SK-N-SH (cell line): ENCODE results near the gene CDK5R2. TPM values are rescaled to one million over a fixed set of nuclear protein-coding genes. Genes with fewer than 3 reads are reported as not detected.

ENCODE experiments used
- CTCF ChIA-PET: fragments of 300-600, 350-600 bp; formaldehyde crosslinking; extraction: SDS; loops from one replicate; lab custom pipeline; 2021; lab: Yijun Ruan, JAX
- POLR2A ChIA-PET: fragments of 350-600 bp; sonication (Branson Sonifier 250); formaldehyde crosslinking; extraction: SDS; loops from one replicate; lab custom pipeline; 2020; ENCODE audit warnings: antibody characterized with exemption, inconsistent platforms; lab: Yijun Ruan, JAX
- DNase-seq: peaks from one replicate; pipeline ENCODE4 v3.0.0; 2012
- H2AFZ ChIP-seq: fragments of 200-600 bp; sonication (generic); 2 replicates; pipeline ENCODE4 v1.8.1; 2016; ENCODE audit warnings: antibody characterized with exemption, mild to moderate bottlenecking, low read depth
- H3F3A ChIP-seq: fragments of 200-600 bp; sonication (generic); replicated peaks from 2 replicates; pipeline ENCODE3; 2016; ENCODE audit warnings: antibody characterized with exemption, mild to moderate bottlenecking; ENCODE audit not compliant: insufficient read depth
- H3K27ac ChIP-seq, 2 experiments: fragments of 200-500 bp in 1 of 2; fragments of 200-600 bp in 1 of 2; sonication (Bioruptor generic) in 1 of 2; sonication (generic), shearing (Covaris generic) in 1 of 2; 2 replicates each; pipeline versions ENCODE4 v1.5.1 to v1.6.1; 2014 to 2016; ENCODE audit warnings: low read depth in 2 of 2, inconsistent platforms in 1 of 2, low read length in 1 of 2, mild to moderate bottlenecking in 1 of 2, mixed read lengths in 1 of 2
- H3K27me3 ChIP-seq: fragments of 200-600 bp; sonication (generic), shearing (Covaris generic); 2 replicates; pipeline ENCODE4 v1.6.1; 2016; ENCODE audit warnings: mixed run types; ENCODE audit not compliant: insufficient read depth
- H3K36me3 ChIP-seq, 2 experiments: fragments of 200-500 bp in 1 of 2; fragments of 200-600 bp in 1 of 2; sonication (Bioruptor generic) in 1 of 2; sonication (generic) in 1 of 2; replicated peaks in 1 of 2; 2 replicates each; pipeline versions ENCODE3 to v1.5.1; 2014 to 2016; ENCODE audit warnings: low read length in 1 of 2, mild to moderate bottlenecking in 1 of 2; ENCODE audit not compliant: insufficient read depth in 2 of 2, control insufficient read depth in 1 of 2
- H3K4me1 ChIP-seq, 2 experiments: fragments of 200-500 bp in 1 of 2; fragments of 200-600 bp in 1 of 2; sonication (Bioruptor generic) in 1 of 2; sonication (generic), shearing (Covaris generic) in 1 of 2; 2 replicates each; pipeline versions ENCODE4 v1.5.1 to v1.6.1; 2014 to 2016; ENCODE audit warnings: low read depth in 1 of 2, low read length in 1 of 2, mixed run types in 1 of 2; ENCODE audit not compliant: insufficient read depth in 2 of 2, control insufficient read depth in 1 of 2
- H3K4me2 ChIP-seq: fragments of 200-600 bp; sonication (generic), shearing (Covaris generic); 2 replicates; pipeline ENCODE4 v1.6.1; 2017; ENCODE audit warnings: mixed run types
- H3K4me3 ChIP-seq, 2 experiments: fragments of 200-500 bp in 1 of 2; fragments of 200-600 bp in 1 of 2; sonication (Bioruptor generic) in 1 of 2; sonication (generic), shearing (Covaris generic) in 1 of 2; 2 replicates each; pipeline versions ENCODE4 v1.5.1 to v1.8.1; 2014 to 2016; ENCODE audit warnings: low read depth in 2 of 2, inconsistent platforms in 1 of 2, low read length in 1 of 2, mild to moderate bottlenecking in 1 of 2, mixed read lengths in 1 of 2, moderate library complexity in 1 of 2
- H3K79me2 ChIP-seq: fragments of 200-600 bp; sonication (generic); 2 replicates; pipeline ENCODE4 v1.8.1; 2017; ENCODE audit warnings: mild to moderate bottlenecking; ENCODE audit not compliant: insufficient read depth
- H3K9ac ChIP-seq: fragments of 200-600 bp; sonication (generic); 2 replicates; pipeline ENCODE4 v1.6.1; 2017; ENCODE audit warnings: mixed run types
- H3K9me2 ChIP-seq: fragments of 200-600 bp; sonication (generic); 2 replicates; pipeline ENCODE4 v1.6.1; 2017; ENCODE audit warnings: mixed run types
- H3K9me3 ChIP-seq: fragments of 200-600 bp; sonication (generic); 2 replicates; pipeline ENCODE4 v1.6.1; 2017; ENCODE audit warnings: mixed run types, mild to moderate bottlenecking, moderate library complexity
- H4K20me1 ChIP-seq: fragments of 200-600 bp; sonication (generic); 2 replicates; pipeline ENCODE4 v1.6.1; 2017; ENCODE audit warnings: mild to moderate bottlenecking, mixed run types; ENCODE audit not compliant: insufficient read depth
- EP300 ChIP-seq, 2 experiments: IDR thresholded peaks; 2 replicates each; pipeline versions ENCODE4 v1.4.0 to v1.6.1; 2012; ENCODE audit warnings: borderline replicate concordance in 1 of 2, low read depth in 1 of 2, low read length in 1 of 2
- FOXJ3 ChIP-seq: sonication (generic); formaldehyde crosslinking; IDR thresholded peaks from 2 replicates; pipeline ENCODE4 v1.5.1; 2020; ENCODE audit warnings: mild to moderate bottlenecking, missing genetic modification reagents
- FOXM1 ChIP-seq: IDR thresholded peaks from 2 replicates; pipeline ENCODE4 v1.4.0; 2012; ENCODE audit warnings: low read depth, mild to moderate bottlenecking
- GATA2 ChIP-seq: sonication (generic); formaldehyde crosslinking; IDR thresholded peaks from 2 replicates; pipeline ENCODE4 v1.5.0; 2020; ENCODE audit warnings: mild to moderate bottlenecking, missing genetic modification reagents
- JUND ChIP-seq: IDR thresholded peaks from 2 replicates; pipeline ENCODE4 v1.4.0; 2012
- NFIC ChIP-seq: IDR thresholded peaks from 2 replicates; pipeline ENCODE4 v1.4.0; 2012; ENCODE audit warnings: borderline replicate concordance
- PBX3 ChIP-seq: IDR thresholded peaks from 2 replicates; pipeline ENCODE4; 2012
- RFX5 ChIP-seq: IDR thresholded peaks from 2 replicates; pipeline ENCODE4 v1.6.1; 2012; ENCODE audit warnings: mild to moderate bottlenecking, improper control_type of control experiment, low read length
- SIN3A ChIP-seq: IDR thresholded peaks from 2 replicates; pipeline ENCODE4 v1.6.1; 2012; ENCODE audit warnings: low read depth, mild to moderate bottlenecking, low read length, moderate library complexity, borderline replicate concordance
- TAF1 ChIP-seq: IDR thresholded peaks from 2 replicates; pipeline ENCODE4 v1.6.1; 2012; ENCODE audit warnings: low read depth, mild to moderate bottlenecking, low read length, moderate library complexity, borderline replicate concordance
- TEAD4 ChIP-seq: IDR thresholded peaks from 2 replicates; pipeline ENCODE4 v1.4.0; 2012; ENCODE audit warnings: mild to moderate bottlenecking, borderline replicate concordance; ENCODE audit not compliant: insufficient read depth
- YY1 ChIP-seq: IDR thresholded peaks from 2 replicates; pipeline ENCODE4 v1.4.0; 2012; ENCODE audit warnings: low read depth, mild to moderate bottlenecking
- WGBS: methylation state at CpG from one replicate; pipeline ENCODE4 v1.1.6; 2017; ENCODE audit warnings: low lambda C conversion rate; 5-methylcytosine and 5-hydroxymethylcytosine counted together
- polyA plus RNA-seq, 3 experiments: library from polyadenylated mRNA; depleted of rRNA; stranded (reverse); fragments of >200 nt; gene quantifications; 2 replicates each; pipeline ENCODE4 v1.2.3, GENCODE V29; 2012
- TF ChIP-seq, protein P1 (sequence below): IDR thresholded peaks from 2 replicates; pipeline ENCODE4 v1.6.1; 2012; ENCODE audit warnings: mild to moderate bottlenecking, low read depth, low read length, moderate library complexity
- TF ChIP-seq, protein P2 (sequence below): fragments of 200-600 bp; sonication (generic); IDR thresholded peaks from 2 replicates; pipeline ENCODE4 v1.6.1; 2017; ENCODE audit warnings: antibody characterized with exemption, mild to moderate bottlenecking, moderate library complexity

CDK5R2 gene
- polyA plus RNA-seq, 1 of the 3 experiments (the other 2 are of a cell fraction) = 0.26 TPM

- no peak for TF ChIP-seq RFX5
- TF ChIP-seq YY1 = no peak
- TF ChIP-seq, protein P1, sequence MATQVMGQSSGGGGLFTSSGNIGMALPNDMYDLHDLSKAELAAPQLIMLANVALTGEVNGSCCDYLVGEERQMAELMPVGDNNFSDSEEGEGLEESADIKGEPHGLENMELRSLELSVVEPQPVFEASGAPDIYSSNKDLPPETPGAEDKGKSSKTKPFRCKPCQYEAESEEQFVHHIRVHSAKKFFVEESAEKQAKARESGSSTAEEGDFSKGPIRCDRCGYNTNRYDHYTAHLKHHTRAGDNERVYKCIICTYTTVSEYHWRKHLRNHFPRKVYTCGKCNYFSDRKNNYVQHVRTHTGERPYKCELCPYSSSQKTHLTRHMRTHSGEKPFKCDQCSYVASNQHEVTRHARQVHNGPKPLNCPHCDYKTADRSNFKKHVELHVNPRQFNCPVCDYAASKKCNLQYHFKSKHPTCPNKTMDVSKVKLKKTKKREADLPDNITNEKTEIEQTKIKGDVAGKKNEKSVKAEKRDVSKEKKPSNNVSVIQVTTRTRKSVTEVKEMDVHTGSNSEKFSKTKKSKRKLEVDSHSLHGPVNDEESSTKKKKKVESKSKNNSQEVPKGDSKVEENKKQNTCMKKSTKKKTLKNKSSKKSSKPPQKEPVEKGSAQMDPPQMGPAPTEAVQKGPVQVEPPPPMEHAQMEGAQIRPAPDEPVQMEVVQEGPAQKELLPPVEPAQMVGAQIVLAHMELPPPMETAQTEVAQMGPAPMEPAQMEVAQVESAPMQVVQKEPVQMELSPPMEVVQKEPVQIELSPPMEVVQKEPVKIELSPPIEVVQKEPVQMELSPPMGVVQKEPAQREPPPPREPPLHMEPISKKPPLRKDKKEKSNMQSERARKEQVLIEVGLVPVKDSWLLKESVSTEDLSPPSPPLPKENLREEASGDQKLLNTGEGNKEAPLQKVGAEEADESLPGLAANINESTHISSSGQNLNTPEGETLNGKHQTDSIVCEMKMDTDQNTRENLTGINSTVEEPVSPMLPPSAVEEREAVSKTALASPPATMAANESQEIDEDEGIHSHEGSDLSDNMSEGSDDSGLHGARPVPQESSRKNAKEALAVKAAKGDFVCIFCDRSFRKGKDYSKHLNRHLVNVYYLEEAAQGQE = no peak
- TF ChIP-seq FOXJ3 = no peak
- TF ChIP-seq PBX3 = no peak
- no peak for TF ChIP-seq FOXM1
- TF ChIP-seq SIN3A = no peak
- no peak for TF ChIP-seq EP300 (IDR thresholded peaks at IDR 0.05; ENCODE audit: borderline replicate concordance in 1 of 2, low read depth in 1 of 2, low read length in 1 of 2)
- TF ChIP-seq, protein P2, sequence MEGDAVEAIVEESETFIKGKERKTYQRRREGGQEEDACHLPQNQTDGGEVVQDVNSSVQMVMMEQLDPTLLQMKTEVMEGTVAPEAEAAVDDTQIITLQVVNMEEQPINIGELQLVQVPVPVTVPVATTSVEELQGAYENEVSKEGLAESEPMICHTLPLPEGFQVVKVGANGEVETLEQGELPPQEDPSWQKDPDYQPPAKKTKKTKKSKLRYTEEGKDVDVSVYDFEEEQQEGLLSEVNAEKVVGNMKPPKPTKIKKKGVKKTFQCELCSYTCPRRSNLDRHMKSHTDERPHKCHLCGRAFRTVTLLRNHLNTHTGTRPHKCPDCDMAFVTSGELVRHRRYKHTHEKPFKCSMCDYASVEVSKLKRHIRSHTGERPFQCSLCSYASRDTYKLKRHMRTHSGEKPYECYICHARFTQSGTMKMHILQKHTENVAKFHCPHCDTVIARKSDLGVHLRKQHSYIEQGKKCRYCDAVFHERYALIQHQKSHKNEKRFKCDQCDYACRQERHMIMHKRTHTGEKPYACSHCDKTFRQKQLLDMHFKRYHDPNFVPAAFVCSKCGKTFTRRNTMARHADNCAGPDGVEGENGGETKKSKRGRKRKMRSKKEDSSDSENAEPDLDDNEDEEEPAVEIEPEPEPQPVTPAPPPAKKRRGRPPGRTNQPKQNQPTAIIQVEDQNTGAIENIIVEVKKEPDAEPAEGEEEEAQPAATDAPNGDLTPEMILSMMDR = no peak
- TF ChIP-seq TAF1 = no peak
- TF ChIP-seq JUND = no peak
- no peak for TF ChIP-seq GATA2 (CRISPR knock-in tag)
- no peak for TF ChIP-seq TEAD4
- TF ChIP-seq NFIC = no peak
- H3K4me3 ChIP-seq = no peak overlapping the region
Measured at GRCh38 chr2:218992703-218993344, 33.4 kb downstream of the CDK5R2 start.

More at GRCh38 chr2:218992703-218993344, 33.4 kb downstream of the CDK5R2 start:
- no peak overlapping the region for H3K4me2 ChIP-seq
- WGBS = 85% methylated on average over 27 of the region's 44 CpGs
- H3K27me3 ChIP-seq = no peaks in the 10 kb centered on the region
- no peak overlapping the region for H3K9ac ChIP-seq
- no peak overlapping the region for H2AFZ ChIP-seq
- peaks cover 0 to 33% of the 10 kb centered on the region in 2 experiments; a peak in 1 of 4 replicates for H3K4me1 ChIP-seq
- no peaks in the 10 kb centered on the region for H3K36me3 ChIP-seq
- no peaks in the 10 kb centered on the region for H3K9me3 ChIP-seq
- no peaks in the 10 kb centered on the region for H3K9me2 ChIP-seq
- H3K27ac ChIP-seq = no peak overlapping the region
- no peaks in the 10 kb centered on the region for H4K20me1 ChIP-seq
- no peaks in the 10 kb centered on the region for H3K79me2 ChIP-seq
- ChIA-PET POLR2A (interaction anchor here (1.1 to 1.9 kb wide), 2 partner anchors 8 to 10 kb away, joined by 3 to 7 read pairs; partner anchors contain the start of gene FEV), CTCF (interaction anchor here (0.7 to 10.9 kb wide), 8 partner anchors 11 to 168 kb away, joined by 3 to 183 read pairs (median 6); partner anchors contain the start of genes FEV and NHEJ1)
- DNase-seq = peak; percentile 21
- H3F3A ChIP-seq = no peaks in the 10 kb centered on the region
